Stimulated activated CD8-positive, alpha-beta memory T cell treated with anti-CD3 and anti-CD28 coated beads, Interleukin-4, amount 100 ng/mL, for 1 hour (primary cell): ENCODE data around the gene SLC13A4.
"Not testable (repeated sequence)": the region's sequence is repeated elsewhere in the genome, so short reads cannot be mapped to it uniquely, and the experiment has no call there.

ENCODE experiments used
- DNase-seq, 2 donors: peaks; one replicate each; pipeline ENCODE4 v3.0.0-alpha.2; 2020; ENCODE audit warnings: low read depth in 2 of 2, low spot score in 1 of 2

Gene SLC13A4

DNA sequence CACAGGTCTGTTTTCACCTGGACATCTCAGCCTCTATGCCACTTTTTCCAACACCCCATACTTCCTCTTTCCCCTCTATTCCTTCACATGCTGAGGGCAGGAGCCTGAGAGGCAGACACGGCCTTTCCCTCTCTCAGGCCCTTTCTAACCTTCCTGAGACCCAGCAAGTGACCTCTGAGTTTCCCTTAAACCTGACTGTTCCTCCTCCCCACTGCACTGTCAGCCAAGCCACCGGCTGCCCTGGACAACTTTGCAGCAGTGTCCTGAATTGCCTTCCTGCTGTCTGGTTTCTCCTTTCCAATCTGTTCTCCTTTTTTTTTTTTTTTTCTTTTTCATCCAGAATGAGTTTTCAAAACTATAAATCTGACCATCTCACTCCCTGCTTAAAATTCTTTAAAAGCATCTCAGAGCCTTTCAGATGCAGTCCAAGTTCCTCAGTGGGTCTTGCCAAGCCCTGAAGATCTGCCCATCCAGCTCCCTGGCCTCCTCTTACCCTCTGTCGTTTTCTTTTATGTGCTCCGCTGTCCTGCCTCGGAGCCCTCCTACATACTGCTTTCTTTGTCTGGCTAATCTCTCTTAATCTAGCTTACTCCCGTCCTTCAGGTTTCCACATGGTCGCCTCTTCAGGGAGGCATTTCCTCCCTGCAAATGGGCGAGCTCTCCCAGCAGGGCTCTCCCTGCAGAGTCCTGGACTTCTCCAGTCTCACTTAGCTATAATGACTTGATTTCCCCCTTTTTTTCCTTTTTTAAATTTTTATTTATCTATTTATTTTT, 30.5 kb downstream of the SLC13A4 start:
- no peak for DNase-seq

DNA sequence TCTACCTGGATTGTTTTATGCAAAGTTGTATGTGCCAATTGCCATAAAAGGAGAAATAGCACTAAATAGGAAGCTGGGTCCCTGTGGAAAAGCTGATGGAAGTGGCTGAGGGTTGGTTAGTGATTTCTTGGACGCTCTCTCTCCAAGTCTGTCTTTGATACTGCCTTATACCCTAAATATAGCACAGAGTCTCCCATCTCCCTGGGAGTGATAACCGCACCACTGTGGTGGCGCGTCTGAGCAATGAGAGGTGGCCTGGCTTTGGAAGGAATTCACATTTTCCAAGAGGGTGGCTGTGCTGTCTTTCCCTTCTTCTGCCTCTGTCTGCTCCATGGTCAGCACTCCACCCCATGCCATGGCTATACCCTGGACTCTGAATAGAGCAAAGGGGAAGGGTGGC, 34.4 kb downstream of the SLC13A4 start:
- no peak for DNase-seq

DNA sequence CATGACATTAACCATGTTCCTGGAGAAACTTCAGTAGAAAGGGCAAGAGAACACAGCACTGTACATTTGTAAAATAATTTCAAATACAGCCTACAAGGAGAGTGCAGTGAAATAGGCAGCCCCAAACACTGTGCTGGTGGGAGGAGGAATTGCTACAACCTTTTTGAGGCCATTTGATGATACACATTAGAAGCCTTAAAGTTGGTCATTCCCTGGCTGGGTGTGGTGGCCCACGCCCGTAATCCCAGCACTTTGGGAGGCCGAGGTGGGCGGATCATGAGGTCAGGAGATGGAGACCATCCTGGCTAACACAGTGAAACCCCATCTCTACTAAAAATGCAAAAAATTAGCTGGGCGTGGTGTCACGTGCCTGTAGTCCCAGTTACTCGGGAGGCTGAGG, 35.4 kb downstream of the SLC13A4 start:
- DNase-seq, result not testable (repeated sequence)

DNA sequence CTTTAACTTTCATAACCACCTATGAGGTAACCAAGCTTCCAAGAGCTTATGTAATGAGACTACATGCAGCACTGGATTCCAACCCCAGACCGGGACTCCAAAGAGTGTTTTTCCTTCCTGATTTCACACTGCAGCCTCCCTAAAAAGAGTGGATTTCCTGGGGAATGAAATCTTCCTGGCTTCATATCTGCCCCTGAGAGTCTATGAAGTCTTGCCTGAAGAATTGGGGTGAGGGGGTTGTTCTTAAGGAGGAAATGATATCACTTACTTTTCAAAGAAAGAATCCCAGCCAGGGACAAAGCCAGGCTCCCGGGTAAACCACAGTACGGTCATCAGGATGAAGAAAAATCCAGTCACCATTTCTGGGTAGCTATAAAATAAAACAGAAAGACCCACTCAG, 35.9 kb downstream of the SLC13A4 start:
- no peak for DNase-seq

DNA sequence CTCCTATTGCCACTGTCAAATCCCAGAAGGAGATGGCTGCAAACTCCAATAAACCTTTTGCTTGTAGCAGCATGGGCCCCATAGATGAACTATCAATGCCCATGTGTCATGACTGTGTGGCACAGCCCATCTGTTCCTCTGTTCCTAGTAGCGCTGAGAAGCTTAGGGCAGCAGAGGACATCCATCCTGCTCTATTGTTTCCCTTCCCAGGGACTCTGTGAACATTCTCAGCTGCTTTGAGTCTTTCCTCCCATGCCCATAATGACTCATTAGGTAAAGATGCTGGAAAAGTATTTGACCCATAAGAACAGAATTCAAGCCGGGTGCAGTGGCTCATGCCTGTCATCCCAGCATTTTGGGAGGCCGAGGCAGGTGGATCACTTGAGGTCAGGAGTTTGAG, 37.4 kb downstream of the SLC13A4 start:
- no peak for DNase-seq

DNA sequence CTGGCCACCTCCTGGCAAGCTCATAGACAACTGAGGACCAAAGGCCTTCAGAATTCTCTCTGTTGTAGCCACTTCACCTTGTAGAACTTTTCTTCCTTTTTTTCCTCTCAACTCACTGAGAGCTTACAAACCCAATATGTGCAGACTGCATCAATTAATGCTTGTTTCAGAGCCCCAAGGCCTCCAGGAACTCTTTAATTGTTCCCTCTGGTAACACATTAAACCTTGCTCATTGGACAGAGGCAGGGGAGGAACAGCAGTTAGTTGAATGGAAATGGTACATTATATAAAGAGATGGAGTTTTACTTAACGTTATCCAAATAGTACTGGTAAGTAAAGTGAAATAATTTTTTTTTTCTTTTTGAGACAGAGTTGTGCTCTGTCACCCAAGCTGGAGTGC, 40.5 kb downstream of the SLC13A4 start:
- no peak for DNase-seq

DNA sequence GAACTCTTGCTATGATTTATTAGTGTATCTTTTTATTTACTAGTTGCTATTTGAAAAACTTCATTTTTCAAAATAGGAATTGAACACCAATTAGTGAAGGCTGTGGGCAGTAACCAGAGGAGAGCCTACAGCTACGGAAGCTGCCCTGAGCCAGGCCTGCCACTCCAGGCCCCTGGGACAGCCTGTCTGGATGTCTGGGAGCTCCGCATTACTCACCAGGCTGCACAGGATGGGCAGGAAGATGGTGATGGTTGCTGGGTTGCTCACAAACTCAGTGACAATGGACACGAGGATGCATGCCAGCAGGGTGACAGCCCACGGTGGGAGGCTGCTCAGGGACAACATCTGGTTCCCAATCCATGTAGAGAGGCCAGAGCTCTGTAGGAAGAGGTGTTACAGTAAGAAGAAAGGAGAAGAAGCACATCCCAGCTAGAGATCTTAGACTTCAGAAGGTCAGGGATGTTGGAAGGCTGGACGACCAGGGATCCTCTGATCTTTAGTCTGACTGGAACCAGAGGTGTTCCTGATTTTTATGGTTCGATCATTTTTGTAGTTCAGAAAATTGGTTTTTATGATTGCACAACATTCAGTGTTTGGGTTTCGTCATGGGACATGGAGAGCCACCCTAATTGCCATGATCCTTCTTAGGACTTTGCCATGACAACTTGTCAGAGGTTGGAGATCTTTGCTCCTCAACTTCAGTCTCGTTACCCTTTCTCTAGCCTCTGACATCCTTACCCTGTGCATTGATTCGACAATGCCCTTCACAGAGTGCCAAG, 42.5 kb downstream of the SLC13A4 start:
- DNase-seq, result no peak

DNA sequence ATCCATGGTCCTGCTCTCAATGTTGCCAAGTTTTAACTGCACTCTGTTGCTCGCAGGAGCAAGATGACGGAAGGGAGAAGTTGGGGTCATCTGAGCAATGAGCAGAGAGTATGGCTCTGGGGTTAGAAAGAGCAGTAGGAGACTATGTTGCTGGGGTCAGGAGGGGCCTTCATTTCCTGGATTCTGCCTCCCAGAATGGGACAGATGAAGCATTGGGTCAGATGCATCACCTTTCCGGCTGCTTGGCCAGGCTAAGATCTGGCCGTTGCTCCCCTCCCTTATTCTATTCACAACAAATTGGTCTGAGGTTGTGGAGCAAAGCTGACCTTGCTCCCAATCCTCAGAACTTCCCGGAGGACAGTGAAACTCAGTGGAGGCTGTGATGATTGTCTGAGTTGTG, 43.3 kb downstream of the SLC13A4 start:
- no peak for DNase-seq

DNA sequence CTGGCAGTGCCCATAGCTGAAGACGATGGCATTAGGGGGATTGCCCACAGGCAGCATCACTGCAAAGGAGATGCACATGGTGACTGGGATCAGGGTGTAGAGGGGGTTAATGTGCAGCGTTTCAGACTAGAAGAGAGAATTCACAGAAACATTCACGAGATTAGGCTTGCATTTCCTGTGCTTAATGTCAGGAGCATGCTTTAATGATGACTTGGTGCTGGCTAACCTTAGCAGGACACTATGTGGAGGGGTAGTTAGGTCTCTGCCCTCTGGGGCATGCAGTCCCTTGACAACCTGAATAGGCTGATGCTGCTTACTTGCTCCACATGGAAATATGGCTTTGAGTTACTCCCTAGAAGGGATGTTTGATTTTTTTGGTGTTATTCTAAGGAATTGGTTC, 43.9 kb downstream of the SLC13A4 start:
- no peak for DNase-seq

DNA sequence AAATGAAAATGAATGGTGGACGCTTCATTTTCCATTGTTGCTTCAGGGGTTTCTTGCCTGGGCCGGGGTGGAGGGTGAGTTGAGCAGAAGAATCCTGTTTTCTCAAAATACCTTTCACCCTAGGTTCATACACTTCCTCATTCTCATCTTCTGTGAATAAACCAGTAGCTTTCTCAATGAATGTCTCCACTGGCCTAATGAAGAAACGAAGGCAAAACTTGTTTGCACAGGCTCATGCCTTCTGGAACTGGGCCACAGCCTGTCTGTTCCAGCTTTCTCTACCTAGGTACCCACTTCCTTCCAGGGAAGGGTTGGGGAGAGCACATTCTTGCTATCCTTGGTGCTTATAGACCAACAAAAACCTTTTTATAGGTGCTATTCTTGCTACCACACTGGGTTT, 44.4 kb downstream of the SLC13A4 start:
- no peak for DNase-seq

DNA sequence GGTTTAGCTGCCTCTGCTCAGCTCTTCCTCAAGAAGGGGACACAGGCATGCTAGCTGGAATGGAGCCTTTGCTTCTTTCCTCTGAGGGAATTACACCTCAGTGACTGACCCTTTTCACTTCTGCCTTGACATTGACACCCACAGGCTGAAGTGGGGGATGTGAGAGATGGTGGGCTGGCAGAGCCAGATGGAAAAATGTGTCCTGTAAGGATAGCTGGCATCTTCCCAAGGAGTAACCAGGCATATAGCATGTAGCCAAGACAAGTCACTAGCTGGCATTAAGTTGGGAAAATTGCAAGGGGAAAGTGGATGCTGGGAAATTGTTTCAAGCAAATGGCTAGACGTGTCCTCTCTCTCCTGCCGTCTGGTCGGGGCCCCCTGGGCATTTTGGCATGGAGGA, 45.8 kb downstream of the SLC13A4 start:
- no peak for DNase-seq

DNA sequence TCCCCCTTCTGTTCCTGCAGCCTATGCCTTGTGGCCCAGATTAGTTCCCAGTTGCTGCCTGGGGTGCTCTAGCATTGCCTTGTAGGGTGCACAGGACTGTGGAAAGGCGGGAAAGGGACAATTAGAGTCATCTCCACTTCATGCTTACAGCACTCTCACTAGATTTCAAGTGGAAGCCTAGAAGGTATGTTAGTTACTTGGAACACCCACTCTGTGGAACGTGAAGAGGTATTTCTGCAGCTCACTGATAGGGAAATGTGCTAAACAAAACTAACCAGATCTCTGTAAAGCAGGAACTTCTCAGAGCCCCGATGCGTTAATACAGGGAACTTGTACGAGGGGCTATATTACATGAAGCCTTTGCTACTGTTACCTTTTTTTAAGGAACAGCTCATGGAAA, 46.2 kb downstream of the SLC13A4 start:
- DNase-seq, result no peak

DNA sequence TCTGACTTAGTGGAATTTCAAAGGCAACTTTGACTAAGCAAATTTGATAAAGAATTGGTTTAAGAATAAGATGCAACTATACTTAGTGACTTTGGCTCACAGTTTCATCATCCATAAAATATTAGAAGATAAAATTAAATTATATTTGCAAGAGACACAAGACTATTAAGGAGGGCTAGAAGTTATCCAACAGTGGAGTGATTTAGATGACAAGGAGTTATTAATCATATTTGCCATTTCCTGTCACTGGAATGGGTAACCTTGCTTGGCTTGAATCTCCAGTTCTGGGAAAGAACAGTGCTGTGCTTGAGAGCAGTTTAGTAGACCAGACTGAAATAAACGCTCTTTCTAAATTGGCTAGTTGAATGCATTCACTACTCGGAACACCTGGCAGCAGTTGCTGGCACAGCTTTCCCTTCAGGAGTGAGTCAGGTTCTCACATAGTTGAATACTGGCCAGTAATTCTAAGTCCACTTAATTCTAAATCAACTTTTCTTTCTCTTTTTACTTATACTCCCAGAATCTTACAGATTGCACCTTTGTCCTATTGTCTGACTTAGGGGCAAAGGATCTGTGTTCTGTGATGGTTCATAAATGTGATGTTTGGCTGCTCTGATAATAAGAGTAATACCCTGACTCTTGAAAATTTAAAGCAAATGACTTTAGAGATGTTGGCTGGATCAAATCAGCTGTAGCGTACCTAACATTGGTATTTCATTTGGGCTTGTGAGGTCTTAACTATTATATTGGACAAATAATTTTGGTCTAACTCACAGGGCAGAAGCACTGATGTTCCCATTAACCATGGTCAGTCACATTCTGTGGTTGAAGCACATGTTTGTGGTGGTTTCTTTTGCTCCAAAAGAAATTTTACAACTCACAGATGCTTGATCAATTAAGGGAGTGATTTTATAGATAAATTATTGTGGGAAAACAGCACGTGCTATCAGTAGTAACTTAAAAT, 49.1 kb downstream of the SLC13A4 start:
- no peak for DNase-seq

DNA sequence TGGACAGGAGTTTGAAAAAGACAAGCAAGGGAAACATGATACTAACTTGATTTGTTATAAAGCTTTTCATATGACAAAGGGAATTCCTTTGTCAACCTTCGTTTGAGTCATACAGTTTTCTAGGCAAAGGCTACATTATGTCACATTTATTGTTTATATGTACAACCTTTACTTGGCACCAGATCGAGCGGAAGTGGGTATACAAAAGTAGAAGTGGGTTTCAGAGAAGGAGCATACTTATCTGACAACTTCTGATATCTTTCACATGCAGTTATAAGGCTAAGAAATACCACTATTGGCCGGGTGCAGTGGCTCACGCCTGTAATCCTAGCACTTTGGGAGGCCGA, 54.7 kb downstream of the SLC13A4 start:
- DNase-seq, result no peak

DNA sequence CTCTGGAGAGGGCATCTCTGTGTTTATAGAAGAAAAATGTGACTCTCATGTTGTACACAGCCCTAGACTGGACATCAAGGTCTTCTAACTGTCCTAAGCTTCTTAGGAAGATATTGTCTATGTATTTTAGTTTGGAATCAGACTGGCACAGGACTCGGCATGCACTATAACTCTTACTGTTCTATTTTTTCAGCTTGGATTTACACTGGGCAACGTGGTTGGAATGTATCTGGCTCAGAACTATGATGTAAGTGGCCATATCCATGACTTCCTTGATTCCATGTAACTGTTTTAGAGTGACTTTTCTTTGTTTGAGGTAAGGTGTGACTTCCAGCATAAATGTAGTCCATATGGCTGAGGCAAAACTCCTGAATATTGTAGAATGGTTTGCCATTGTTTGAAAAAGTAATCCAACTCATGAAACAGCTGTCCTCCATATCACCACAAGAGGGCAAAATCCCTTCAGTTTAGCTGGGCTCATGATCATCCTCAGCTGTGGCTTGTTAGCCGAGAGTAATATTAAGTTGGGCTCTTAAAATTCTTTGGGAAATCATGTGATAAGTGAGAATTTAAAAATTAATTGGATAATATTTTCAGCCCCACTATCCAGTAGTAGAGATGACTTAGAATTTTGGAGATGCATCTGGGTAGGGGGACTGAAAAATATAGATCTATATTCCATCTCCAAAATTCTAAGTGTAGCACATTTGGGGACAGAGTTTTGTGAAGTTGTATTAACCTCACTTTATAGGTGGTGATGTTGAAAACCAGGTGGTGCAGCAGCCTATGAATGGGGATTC, 55.2 kb downstream of the SLC13A4 start:
- DNase-seq, result no peak

DNA sequence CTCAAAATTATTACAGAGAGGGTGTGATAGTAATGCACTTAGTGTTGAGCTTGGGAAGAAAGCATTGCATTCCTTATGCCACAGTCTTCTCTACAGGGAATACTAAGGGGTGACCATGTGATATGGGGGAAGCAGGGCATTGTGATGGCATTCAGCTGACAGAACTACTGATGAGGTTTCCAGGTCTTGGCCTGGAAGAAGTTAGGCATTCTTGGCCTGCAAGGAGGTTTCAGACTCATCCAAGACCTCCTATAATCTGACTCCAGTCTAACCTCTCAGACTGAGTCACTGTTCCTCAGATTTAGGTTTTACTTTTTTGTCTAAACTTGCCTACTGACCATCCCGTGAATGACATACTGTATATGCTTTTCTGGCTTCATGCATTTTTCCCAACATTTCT, 57.8 kb downstream of the SLC13A4 start:
- DNase-seq, result no peak

DNA sequence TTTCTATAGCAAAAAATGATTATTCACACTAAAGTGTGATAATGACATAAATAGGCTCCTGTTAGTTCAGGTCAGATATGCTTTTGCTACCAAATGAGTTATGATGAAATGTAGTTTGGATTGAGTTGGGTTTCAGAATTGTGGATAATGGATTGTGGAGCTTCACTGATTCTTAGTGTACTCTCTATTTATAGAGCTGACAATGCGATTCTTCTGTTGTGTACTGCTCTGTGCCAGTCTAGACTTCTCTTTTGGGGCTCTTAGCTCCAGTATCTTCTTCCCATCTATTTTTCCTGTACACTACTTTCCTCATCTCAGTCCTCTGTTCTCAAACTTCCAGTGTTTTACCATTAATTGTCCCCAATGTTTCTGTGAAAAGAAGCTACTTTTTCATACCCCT, 58.2 kb downstream of the SLC13A4 start:
- DNase-seq, result no peak

DNA sequence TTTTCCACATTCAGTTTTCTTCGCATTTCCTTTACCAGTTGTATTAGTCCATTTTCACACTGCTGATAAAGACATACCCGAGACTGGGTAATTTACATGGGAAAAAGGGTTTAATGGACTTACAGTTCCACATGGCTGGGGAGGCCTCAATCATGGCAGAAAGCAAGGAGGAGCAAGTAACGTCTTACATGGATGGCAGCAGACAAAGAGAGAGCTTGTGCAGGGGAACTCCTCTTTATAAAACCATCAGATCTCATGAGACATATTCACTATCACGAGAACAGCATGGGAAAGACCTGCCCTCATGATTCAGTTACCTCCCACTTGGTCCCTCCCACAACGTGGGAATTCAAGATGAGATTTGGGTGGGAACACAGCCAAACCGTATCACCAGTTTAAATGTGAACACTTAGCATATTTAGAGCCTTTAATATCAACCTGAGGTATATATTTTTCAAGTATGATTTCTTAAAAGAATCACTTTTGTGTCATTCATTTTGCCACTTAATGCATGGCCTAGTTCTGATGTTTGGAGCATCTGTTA, 59.1 kb downstream of the SLC13A4 start:
- DNase-seq, result not testable (repeated sequence)

DNA sequence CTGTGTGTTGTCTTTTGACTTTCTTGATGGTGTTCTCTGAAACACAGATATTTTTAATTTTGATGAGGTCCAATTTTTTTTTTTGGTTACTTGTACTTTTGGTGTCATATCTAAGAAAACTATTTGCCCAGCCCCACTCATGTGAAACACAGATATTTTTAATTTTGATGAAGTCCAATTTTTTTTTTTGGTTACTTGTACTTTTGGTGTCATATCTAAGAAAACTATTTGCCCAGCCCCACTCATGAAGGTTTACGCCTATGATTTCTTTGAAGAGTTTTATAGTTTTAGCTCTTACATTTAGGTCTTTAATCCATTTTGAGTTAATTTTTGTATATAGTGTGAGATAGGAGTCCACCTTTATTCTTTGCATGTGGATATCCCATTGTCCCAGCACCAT, 60.4 kb downstream of the SLC13A4 start:
- not testable (repeated sequence) for DNase-seq

DNA sequence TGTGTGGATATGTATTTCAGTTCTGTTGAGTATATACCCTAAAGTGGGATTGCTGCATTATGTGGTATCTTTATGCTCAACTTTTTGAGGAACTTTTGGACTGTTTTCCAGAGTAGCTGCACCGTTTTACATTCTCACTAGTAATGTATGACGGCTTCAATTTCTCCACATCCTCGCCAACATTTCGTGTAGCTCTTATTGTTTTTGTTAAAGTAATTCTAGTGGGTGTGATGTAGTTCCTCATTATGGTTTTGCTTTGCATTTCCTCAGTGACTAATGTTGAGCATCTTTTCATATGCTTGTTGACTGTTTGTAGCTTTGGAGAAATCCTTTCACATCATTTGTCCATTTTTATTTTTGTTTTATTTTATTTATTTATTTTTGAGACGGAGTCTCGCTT, 61.1 kb downstream of the SLC13A4 start:
- no peak for DNase-seq

DNA sequence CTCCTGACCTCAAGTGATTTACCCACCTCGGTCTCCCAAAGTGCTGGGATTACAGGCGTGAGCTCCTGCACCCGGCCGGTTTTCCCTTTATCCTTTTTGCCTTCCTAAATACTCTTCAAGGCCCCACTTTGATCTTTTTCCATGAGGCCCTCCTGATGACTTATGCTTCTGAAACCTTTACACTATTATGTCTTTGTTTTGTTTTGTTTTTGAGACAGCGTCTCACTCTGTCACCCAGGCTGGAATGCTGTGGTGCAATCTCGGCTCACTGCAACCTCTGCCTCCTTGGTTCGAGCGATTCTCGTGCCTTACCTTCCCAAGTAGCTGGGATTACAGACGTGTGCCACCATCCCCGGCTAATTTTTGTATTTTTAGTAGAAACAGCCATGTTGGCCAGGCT, 61.8 kb downstream of the SLC13A4 start:
- DNase-seq, result no peak
